ENCODE measurements around the gene NEK6.

DNA sequence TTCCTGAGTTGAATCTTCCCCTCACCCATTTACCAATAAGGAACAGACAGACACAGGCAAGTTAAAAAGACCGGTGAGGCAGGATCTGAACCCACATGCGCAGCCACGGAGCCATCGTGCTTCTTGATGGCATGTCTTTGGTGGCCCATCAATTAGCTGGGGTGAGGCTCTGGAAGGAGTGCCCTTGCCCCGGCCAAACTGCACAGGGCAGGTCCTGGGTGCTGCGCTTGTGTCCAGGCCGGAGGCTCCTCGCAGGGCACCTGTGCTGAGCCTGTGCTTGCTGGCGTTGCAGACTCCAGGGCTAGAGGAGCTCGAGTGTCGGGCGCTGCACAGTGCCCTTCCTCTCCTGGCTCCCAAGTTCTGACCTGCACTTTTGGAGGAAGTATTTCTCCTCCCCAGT lies 91.1 kb downstream of the NEK6 start:
- TF ChIP-seq RARB (CRISPR knock-in tag; IDR thresholded peaks at IDR 0.05), result no peak
- no peak for TF ChIP-seq ZNF565 (CRISPR knock-in tag; conservative IDR thresholded peaks at IDR 0.05; ENCODE audit: low read depth)
- no peak for TF ChIP-seq ARNTL (CRISPR knock-in tag; IDR thresholded peaks at IDR 0.05; ENCODE audit: borderline replicate concordance, low read depth)
- TF ChIP-seq, protein P1, sequence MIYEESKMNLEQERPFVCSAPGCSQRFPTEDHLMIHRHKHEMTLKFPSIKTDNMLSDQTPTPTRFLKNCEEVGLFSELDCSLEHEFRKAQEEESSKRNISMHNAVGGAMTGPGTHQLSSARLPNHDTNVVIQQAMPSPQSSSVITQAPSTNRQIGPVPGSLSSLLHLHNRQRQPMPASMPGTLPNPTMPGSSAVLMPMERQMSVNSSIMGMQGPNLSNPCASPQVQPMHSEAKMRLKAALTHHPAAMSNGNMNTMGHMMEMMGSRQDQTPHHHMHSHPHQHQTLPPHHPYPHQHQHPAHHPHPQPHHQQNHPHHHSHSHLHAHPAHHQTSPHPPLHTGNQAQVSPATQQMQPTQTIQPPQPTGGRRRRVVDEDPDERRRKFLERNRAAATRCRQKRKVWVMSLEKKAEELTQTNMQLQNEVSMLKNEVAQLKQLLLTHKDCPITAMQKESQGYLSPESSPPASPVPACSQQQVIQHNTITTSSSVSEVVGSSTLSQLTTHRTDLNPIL (CRISPR knock-in tag; IDR thresholded peaks at IDR 0.05; ENCODE audit: low read depth), result no peak
- no peak for TF ChIP-seq BACH2 (CRISPR knock-in tag; IDR thresholded peaks at IDR 0.05; ENCODE audit: borderline replicate concordance)
- TF ChIP-seq, protein P2, sequence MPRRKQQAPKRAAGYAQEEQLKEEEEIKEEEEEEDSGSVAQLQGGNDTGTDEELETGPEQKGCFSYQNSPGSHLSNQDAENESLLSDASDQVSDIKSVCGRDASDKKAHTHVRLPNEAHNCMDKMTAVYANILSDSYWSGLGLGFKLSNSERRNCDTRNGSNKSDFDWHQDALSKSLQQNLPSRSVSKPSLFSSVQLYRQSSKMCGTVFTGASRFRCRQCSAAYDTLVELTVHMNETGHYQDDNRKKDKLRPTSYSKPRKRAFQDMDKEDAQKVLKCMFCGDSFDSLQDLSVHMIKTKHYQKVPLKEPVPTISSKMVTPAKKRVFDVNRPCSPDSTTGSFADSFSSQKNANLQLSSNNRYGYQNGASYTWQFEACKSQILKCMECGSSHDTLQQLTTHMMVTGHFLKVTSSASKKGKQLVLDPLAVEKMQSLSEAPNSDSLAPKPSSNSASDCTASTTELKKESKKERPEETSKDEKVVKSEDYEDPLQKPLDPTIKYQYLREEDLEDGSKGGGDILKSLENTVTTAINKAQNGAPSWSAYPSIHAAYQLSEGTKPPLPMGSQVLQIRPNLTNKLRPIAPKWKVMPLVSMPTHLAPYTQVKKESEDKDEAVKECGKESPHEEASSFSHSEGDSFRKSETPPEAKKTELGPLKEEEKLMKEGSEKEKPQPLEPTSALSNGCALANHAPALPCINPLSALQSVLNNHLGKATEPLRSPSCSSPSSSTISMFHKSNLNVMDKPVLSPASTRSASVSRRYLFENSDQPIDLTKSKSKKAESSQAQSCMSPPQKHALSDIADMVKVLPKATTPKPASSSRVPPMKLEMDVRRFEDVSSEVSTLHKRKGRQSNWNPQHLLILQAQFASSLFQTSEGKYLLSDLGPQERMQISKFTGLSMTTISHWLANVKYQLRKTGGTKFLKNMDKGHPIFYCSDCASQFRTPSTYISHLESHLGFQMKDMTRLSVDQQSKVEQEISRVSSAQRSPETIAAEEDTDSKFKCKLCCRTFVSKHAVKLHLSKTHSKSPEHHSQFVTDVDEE (CRISPR knock-in tag; IDR thresholded peaks at IDR 0.05), result no peak
- TF ChIP-seq ZFP3 (CRISPR knock-in tag; IDR thresholded peaks at IDR 0.05), result no peak

Measured in SK-N-SH treated with all-trans-retinoic acid at 6 μM for 48 hours (cell line).